ENCODE results near the gene POLR2F.

Gene POLR2F

DNA sequence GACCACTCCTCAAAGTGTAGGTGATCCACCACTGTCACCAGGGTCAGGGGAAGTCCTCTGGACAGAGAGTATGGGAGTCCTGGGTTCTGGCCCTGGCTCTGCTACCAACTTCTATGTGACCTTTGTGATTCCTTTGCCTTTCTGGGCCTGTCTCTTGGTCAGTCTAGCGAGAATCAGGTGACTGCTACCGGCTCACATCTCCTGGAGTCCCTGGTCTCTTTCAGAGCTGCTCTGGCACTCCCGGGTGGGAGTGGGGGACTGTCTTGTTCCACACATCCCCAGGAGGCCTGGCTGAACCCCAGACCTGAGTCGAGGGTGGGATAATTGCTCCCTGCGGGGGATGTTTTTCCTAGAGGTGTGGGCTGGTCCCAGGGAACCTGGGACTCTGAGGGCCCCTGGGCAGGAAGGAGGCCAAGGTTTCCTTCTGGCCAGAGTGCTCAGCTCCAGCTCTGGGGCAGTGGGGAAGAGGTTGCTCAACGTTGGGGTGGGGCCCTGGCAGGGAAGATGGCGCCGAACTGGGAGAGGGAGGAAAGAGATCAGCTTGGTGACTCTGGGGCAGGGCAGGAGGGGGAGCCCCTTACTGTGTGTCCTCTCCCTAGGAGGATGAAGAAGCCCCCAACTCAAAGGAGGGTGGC, 28.8 kb downstream of the POLR2F start:
- no peak for DNase-seq (ENCODE audit: low spot score)

DNA sequence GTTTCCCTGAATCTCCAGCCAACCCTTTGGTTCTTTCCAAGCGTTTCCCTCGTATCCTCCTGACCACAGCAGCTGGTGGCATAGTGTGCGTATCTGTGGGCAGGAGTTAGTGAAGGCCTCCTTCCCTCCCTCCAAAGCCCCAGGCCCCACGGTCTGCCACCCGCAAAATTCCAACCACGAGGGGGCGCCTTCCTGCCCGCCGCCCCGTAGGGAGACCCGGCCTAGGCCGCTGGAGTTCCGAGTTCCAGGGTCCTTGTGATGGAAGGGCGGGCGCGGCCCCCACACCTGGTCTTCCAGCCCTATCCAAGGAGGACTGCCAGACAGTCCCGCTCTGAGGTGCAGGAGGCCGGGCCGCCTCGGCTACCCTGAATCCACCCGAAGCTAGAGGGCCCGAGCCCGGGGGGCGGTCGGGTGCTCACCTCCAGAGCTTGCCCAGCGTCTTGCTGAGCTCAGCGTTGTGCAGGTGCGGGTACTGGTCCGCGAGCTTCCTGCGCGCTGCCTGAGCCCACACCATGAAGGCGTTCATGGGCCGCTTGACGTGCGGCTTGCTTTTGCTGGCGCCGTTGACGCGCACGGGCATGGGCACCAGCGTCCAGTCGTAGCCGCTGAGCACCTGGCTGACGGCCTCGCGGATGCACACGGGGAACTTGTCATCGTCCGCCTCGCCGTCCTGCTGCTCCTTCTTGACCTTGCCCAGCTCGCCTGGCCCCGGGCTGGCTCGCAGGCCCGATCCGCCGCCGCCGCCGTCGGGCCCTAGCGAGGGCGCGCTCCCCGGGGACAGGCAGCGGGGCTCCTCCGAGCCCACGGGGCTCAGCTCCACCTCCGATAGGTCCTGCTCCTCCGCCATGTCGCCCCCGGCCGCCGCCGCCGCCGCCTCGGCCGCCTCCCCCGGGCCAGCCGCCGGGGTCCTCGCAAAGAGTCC, 29.7 kb downstream of the POLR2F start:
- no peak for DNase-seq (ENCODE audit: low spot score)

DNA sequence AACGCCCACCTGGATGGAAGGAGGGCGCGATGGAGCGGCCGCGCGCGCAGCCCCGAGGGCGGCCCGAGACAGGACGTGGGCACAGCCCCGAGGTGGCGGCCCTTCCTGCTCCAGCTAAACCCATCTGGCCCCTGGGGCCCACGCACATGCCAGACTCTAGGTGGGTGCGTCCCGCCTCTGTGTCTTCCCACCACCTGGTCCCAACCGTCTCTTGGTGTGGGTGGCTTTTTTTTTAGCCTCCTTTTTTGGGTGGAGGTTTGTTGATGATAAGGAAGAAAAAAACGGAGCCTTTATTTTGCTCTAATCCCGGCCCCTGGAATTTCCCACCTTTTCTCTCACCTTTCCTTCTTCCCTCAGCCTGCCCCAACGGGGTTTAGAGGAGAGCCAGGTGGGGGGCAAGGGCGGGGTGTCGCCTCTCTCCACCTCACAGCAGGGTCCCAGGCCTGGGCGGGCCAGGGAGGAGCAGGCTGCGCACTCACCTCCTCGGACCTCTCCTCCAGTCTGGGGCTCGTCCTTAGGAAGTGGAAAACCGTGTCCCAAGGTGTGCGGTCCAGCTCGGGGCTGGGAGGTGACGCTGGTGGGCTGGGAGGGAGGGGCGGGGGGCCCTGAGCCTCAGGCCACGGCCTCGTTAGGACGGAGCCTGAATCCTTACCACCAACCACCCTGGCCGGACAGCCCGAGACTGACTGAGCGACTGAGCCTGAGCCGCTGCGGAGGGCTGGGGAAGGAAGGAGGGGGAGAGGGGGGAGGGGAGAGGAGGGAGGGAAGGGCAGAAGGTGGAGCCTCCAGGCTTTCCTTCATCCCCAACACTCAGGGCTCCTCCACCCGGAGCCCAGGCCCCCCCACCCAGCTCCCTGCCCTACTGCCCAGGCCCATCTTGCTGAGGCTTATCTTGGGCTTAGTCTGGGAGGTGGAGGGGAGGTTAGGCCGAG, 30.6 kb downstream of the POLR2F start, which contains the start of gene SOX10:
SOX10 (minus strand) TSS at position 696 of the 932 bp plus-strand sequence. CDS start 771 bp downstream, outside the sequence.
- no peak for DNase-seq (ENCODE audit: low spot score)

DNA sequence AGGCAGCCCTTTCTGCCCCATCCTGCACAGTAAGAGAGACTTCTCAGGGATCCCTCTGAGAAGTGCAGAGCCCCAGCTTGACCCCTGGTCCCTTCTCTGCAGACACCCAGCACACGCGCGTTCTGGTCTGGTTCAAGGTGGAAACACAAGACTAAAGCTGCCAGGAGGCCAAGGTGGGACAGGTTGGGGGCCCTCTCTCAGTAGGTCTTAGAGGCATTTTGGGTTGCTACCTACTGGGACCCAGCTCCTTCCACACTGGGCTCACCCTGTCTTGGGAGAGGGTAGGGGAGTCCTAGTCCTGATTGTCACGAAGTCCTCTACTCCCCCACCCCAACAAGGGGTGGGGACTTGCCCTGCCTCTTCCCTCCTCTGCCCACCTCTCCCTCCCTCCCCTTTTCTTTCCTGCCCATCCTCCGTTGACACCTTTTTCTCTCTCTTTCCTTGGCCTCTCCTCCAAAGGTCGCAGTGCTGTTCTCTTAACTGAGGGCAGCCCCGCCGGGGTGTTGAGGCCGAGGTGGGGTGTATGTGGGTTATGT, 31.6 kb downstream of the POLR2F start:
- DNase-seq (ENCODE audit: low spot score), result no peak

DNA sequence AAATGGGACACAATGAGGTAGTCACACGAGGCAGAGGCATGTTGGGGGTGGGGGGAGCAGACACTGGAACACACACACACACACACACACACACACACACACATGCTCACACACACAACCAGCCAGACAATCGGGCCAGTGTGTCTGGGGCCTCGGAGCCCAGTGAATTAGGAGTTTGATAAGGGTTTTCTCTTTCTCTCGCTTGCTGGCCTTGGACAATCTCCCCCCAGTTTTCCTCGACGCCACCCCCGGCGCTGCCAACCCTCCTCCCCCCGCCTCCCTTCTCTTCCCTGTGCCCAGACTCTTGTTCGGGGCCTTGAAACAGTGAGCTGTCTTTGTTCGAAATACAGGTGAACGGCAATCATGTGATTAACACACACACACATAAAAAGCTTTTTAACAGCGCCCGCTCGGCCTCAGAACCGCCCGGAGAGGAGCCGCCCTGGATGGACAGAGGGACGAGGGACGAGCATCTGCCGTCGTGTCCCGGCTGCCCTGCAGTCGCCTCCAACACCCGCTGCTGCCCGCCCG, 32.3 kb downstream of the POLR2F start:
- DNase-seq (ENCODE audit: low spot score), result no peak

DNA sequence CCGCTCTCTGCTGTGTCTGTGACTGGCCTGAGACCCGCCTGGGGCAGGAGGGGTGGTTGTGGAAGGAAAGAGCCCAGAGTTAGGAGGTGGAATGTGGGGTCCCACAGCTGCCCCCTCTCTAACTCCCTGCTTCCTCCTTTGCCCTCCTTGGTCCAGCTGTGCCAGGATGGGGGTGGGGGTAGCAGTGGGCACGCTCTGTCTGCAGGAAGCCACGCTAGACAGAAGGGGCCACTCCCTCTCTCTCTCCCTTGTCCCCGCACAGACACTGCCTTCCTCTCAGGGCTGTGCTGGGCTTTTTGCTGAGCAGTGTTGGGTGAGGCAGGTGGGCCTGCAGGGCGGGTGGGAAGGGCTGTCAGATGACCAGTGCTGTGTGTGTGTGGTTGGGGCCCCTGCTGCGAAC, 32.9 kb downstream of the POLR2F start:
- no peak for DNase-seq (ENCODE audit: low spot score)

DNA sequence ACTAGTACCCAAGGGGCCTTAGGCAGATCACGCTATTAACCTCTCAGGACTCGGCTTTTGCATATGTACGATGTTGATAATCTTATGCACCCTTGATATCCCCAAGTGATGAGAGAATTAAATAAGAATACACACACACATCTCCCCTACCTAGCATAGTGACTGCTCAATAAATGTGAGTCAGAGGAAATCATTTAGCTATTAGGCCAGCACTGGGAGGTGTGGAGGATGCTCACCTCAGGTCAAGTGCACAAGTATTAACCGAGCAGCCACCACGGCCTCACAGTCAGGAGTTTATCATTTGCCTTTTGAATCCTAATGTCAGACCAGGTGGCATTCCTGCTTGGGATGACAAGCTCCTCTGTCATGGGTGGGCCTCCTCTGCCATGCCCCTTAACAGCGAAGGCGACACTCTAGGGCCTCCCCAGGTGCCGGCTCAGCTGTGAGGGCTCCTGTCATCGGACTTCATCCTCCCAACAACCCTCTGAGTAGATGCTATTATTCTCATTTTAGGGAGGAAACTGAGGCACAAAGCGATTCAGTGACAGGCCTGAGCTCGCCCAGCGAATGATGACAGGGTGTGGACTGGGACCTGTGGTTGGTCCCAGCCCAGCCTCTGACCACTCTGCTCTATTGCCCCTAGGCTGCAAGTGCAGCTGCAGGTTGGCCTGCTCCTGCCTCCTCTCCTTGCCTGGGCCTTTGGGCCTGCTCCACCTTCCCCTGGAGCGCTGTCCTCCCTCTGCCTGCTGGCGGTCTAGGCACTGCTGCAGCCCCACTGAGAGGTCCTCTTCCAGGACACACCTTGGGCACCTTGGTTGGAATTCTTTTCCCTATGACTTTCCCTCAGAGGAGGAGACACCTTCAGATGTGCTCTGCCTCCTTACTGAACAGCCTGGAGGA, 35.9 kb downstream of the POLR2F start:
- DNase-seq (ENCODE audit: low spot score), result no peak

DNA sequence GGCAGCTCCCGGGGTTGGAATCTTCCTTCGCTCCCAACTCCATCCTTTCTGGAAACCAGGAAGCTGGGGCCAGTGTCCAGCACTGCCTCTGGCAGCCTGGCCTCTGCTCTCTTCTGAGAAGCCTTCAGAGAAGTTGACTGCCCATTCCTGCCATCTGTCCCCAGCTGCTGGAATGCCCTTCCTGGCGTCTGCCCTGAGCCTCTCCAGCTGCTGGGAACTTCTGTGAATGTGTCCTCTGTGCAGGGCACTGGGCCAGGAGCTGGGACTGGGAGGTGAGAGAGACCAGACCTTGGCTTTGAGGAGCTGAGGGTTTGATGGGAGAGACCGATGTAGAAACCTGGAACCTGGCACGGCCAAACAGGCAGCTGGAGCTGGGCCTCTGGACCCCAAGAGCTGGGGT, 36.8 kb downstream of the POLR2F start:
- DNase-seq (ENCODE audit: low spot score), result no peak

DNA sequence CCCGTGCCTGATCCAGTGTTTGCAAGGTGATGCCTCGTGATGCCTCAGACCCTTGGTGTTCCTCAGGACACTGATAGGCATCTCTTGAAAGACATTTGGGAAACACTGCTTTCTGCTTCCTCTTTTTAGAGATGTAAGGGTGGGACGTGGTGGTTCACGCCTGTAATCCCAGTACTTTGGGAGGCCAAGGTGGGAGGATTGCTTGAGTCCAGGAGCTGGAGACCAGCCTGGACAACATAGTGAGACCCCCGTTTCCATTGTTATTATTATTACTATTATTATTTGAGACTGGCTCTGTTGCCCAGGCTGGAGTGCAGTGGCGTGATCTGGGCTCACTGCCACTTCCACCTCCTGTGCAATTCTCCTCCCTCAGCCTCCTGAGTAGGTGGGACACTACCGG, 37.4 kb downstream of the POLR2F start:
- no peak for DNase-seq (ENCODE audit: low spot score)

DNA sequence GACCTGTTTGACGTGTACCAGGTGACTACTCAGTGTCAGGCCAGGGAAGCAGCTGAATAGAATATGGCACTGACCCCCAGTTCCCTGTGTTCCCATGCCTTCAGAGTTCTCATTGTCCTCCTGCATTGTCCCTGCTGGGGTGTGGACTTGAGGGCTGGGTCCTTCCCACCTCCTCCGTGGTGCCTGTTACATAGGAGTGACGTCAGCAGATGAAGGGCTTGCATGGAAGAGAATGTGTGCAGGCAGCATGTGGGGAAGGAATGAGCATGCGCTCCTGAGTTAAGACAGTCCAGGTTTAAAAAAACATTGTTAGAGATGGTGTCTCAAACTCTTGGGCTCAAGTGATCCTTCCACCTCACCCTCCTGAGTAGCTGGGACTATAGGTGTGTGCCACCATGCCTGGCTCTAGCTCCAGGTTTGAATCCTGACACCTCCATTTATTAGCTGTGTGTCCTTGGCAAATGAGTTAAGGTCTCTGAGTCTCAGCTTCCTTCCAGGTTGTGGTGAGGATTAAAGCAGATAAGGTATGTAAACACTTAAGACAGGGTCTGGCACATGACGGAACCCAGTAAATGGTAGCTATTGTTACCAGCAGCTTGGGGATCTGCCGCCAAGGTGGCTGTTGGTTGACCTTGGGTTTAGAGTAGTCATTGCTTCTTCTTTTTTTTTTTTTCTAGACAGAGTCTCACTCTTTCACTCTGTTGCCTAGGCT, 38.4 kb downstream of the POLR2F start:
- no peak for DNase-seq (ENCODE audit: low spot score)

DNA sequence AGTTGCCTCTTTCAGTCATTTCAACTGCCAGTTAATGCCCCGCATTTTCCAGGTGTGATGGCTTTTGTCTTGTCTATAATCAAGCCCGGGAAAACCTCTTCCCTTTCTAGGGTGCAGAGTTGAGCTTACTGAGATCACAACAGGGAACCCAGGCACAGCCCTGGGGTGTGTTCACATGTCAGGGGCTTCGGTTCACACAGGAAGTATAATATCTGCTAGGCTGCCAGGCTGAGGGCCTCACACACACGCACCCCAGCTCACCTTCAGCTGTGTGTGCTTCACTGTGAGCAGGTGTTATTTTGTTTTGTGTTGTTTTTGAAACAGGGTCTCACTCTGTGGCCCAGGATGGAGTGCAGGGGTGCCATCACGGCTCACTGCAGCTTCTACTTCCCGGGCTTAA, 40.5 kb downstream of the POLR2F start:
- no peak for DNase-seq (ENCODE audit: low spot score)

DNA sequence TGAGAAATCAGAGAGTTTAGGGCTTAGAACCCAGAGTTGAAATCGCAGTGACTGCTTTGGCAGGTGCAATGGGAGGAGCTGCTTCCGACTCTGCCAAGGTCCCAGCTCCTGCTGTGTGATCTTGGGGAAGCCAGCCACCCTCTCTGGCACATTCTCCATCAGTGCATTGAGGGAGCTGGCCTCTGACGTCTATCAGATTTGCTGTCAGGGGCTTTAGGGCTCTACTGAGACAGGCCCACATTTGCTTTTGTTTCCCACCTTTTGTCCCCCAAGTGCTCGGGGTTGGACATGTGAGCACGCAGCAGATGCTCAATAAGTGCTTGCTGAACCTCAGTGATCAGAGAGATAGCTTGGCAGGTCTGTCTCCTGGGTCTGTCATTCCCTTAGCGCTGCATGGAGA, 41.5 kb downstream of the POLR2F start:
- DNase-seq (ENCODE audit: low spot score), result no peak

DNA sequence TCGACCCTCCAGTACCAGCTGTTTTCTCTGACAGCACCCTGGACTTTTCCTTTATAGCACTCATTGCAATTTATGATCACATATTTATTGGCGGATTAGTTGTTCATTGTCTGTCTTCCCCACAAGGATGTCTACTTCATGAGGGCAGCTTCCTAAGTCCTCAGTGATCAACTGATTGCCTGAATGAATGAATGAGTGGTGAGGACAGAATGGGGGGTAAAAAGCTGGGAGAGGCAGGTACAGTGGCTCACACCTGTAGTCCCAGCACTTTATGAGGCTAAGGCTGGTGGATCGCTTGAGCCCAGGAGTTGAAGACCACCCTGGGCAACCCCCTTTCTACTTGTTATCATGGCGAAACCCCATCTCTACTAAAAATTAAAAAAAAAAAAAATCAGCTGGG, 42.0 kb downstream of the POLR2F start:
- no peak for DNase-seq (ENCODE audit: low spot score)

DNA sequence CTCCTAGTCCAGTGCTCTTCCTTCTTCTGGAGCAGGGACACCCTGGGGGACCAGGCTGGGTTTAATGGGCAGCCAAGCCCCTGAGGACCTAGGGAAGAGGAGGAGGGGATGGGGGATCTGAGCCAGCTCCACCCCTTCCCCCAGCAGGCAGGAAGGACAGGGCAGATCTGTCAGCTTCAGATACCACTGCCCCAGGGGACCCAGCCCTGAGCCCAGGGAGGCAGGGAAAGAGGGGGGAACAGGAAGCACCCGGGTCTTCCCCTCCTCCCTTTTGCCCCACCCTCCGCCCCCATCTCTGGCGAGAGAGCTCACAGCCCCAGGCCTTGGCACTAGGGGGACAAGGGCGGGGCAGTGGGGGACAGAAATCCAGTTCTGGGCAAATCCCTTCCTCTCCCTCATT, 42.6 kb downstream of the POLR2F start:
- DNase-seq (ENCODE audit: low spot score), result no peak

DNA sequence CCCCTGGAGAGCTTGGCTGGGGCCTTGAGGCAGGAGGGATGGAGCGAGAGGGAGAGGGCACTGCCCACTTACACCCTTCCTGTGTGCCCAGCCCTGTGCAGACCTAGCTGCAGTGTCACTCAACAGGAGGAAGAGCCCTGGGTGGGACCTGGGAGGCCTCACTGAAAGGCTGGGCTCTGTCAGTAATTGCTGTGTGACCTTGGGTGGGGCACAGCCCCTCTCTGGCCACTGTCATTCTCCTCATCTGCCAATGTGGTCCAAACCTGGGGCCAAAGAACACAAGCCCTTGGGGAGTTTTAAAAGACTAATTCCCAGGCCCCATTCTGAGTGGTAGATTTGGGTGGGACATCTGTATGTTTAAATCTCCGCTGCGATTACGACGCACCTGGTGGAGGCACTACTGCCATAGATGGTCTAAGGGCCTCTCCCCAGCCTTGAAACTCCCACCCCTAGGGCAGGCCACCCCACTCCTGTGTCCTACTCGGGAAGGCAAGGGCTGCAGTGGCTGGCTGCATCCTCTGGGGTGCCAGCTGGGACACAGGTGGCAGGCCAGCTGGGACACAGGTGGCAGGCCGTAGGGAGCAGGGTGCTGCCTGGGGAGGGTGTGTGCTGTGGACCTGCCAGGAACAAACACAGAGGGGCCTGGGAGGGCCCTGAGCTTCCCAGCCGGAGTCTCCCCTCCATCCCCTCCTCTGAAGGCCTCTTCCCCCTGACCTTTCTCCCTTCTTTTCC, 43.2 kb downstream of the POLR2F start:
- DNase-seq (ENCODE audit: low spot score), result no peak

DNA sequence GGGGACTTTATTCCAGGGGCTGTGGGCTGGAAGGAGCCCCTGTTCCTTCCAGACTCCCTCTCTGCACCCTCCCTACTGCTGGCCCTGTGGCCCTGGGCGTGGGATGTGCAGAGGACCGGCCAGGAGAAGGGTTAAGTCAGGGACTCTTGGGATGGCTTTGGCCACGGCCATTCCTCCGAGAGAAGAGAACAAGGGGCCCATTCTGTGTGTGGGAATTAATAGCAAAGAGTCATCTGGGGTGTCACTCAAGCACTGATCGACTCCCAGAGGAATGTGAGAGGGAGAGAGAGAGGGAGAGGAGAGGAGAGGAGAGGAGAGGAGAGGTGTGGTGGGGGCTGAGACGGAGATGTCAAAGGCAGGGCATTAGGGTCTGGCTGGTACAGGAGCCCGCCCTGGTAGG, 45.0 kb downstream of the POLR2F start:
- DNase-seq (ENCODE audit: low spot score), result no peak

DNA sequence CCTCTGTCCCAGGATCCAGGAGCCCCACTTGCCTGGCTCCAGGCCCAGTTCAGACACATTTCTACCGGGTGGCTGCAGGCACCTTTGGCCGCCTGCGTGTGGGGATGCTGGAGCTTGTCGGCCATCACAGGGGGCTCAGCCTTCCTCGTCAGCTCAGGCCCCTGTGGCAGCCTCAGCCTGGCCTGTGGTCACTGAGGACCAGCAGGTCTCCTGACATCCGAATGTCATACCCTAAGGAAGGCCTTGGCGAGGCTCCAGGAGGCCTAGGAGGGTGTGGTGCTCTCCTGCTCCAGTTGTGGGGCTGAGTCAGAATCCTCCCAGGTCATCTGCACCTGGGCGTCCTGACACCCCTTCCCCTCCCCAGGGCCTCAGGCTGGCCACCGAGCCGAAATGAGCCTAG, 45.7 kb downstream of the POLR2F start:
- DNase-seq (ENCODE audit: low spot score), result no peak

DNA sequence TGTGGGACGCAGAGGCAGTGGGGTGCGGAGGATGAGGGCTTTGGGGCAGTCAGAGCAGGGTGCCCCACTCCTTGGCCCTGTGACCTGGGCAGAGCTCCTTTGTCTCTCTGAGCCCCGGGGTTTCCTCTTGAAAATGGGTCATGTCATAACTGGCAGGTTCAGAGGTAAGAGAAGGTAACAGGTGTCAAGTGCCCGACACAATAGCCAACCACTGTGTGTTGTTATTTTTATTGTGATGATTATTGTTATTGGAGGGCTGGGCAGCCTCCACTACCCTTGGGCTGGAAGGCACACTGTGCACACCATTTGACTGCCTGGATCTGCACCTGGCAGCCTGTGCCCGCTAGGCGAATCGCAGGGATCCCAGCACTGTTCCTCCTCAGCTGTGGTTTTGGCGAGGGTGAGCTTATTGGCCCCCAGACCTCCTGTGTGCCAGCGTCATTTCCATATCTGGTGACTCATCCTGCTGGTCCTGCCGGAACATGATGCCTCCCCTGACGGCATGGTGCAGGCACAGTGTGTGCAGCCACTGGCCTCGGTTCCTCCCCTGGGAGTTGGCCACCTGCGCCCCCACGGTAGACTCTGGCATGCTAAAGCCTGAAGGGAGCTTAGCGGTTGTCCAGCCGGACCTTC, 46.3 kb downstream of the POLR2F start:
- DNase-seq (ENCODE audit: low spot score), result no peak

DNA sequence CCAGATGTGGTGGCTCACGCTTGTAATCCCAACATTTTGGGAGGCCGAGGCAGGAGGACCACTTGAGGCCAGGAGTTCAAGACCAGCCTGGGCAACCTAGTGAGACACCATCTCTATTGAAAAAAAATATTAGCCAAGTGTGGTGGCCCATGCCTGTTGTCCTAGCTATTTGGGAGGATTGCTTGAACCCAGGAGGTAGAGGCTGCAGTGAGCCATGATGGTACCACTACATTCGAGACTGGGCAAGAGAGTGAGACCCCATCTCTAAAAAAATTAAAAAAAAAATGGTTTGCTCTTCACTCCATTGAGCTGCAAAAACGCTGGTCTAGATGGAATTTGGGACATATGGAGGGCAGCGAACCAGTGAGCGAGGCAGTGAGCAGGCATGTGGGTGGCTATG, 52.4 kb downstream of the POLR2F start:
- DNase-seq (ENCODE audit: low spot score), result no peak
